ENCODE measurements around the gene FBXO8. TPM values are rescaled to one million over a fixed set of nuclear protein-coding genes. Genes with fewer than 3 reads are reported as not detected.

Gene FBXO8
- total RNA-seq, 4 donors from 2014 or later, result 9.7 to 17.9 (median 15.8) TPM

DNA sequence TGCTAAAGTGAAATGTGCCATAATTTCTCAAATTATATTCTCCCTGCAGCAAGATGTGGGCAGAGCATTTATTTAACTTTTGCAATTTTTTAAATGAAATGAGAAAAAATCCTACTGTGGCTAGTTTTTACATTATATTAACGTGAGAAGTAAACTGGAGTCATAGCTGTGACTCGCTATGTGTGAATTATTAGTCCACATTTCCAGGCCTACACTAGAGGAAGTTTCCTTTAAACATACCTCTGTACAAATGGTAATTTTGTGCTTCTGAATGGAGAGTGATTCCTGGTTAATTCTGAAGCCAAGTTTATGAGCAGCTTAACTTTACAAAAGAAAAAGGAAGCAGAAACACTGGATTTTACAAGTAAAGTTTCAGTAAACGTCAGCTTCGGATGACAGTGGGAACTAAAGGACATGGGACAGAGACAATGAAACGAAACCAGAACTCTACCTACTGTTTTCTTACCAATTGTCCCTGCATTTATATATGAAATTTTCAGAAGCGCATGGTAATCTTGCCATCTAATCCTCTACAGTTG lies 72.4 kb downstream of the FBXO8 start:
- Histone ChIP-seq H3K4me3 (no peak overlapping the region), H3K9me3 (no peaks in the 10 kb centered on the region), H3K36me3 (no peaks in the 10 kb centered on the region), H3K27ac (no peak overlapping the region), H3K4me1 (peaks cover 13 to 14% of the 10 kb centered on the region in 2 donors), H3K27me3 (peaks cover 49 to 56% (median 53%) of the 10 kb centered on the region in 3 donors)
- intact Hi-C loops (cut with DNase I; ENCODE audit: low total_unique reads) (no loop called here), in situ Hi-C loops (cut with MboI; ENCODE audit: low sequenced_read_pairs in 4 of 4) (no loop called here)
- ATAC-seq, result no peak
- TF ChIP-seq POLR2A (IDR thresholded peaks at IDR 0.05), result no peak
- TF ChIP-seq, protein P1, sequence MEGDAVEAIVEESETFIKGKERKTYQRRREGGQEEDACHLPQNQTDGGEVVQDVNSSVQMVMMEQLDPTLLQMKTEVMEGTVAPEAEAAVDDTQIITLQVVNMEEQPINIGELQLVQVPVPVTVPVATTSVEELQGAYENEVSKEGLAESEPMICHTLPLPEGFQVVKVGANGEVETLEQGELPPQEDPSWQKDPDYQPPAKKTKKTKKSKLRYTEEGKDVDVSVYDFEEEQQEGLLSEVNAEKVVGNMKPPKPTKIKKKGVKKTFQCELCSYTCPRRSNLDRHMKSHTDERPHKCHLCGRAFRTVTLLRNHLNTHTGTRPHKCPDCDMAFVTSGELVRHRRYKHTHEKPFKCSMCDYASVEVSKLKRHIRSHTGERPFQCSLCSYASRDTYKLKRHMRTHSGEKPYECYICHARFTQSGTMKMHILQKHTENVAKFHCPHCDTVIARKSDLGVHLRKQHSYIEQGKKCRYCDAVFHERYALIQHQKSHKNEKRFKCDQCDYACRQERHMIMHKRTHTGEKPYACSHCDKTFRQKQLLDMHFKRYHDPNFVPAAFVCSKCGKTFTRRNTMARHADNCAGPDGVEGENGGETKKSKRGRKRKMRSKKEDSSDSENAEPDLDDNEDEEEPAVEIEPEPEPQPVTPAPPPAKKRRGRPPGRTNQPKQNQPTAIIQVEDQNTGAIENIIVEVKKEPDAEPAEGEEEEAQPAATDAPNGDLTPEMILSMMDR (IDR thresholded peaks at IDR 0.05 in 4 of 5, conservative IDR thresholded peaks at IDR 0.05 in 1 of 5), result no peak
- no peak for DNase-seq

DNA sequence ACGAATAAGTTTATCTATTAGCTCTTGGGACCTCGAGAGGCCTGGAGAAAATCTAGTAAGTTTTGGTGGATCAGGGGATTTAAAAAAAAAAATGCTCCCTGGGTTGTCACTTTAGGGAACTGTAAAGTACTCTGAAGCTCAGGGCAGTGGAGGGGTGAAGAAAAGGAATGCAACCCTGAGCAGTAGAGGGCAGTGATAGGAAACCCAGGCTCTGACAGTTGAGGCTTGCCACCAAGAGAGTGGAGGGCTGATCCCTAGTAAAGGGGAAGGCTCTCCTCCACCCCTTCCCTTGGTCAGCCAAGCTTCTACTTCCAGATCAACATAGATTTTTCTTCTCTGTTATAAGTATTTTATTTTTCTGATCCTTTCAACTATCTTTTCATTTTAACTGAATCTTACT lies 73.1 kb downstream of the FBXO8 start:
- peaks cover 13 to 14% of the 10 kb centered on the region in 2 donors for H3K4me1 ChIP-seq
- no peak overlapping the region for H3K4me3 ChIP-seq
- in situ Hi-C loops (cut with MboI; ENCODE audit: low sequenced_read_pairs in 4 of 4), result no loop called here
- no peaks in the 10 kb centered on the region for H3K9me3 ChIP-seq
- peaks cover 43 to 49% (median 46%) of the 10 kb centered on the region in 3 donors for H3K27me3 ChIP-seq
- H3K27ac ChIP-seq, result no peak overlapping the region
- ATAC-seq (no peak), DNase-seq (no peak)
- TF ChIP-seq POLR2A (IDR thresholded peaks at IDR 0.05), result no peak
- TF ChIP-seq, protein P1 (IDR thresholded peaks at IDR 0.05 in 4 of 5, conservative IDR thresholded peaks at IDR 0.05 in 1 of 5), result no peak
- intact Hi-C loops (cut with DNase I; ENCODE audit: low total_unique reads), result no loop called here
- H3K36me3 ChIP-seq, result no peaks in the 10 kb centered on the region

DNA sequence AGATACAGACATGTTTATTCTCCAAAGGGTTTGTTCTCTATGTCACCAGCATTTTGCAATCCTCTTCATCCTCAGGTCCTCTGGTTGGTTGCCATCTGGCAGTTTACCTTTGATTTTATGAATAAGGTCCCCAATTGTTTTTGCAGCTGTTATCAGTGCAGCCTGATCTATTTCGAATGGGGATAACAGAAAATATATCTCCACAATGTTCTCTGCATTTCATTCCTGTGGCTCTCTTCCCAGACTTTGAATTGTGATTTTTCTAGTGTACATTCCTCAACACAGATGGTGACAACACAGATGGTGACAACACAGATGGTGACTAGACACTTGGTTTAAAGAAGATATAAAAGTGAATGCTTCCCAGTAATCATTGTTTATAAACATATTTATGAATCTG lies 74.1 kb downstream of the FBXO8 start:
- H3K4me1 ChIP-seq, result peaks cover 6% of the 10 kb centered on the region in 2 donors
- TF ChIP-seq POLR2A (IDR thresholded peaks at IDR 0.05), result no peak
- TF ChIP-seq, protein P1 (IDR thresholded peaks at IDR 0.05 in 4 of 5, conservative IDR thresholded peaks at IDR 0.05 in 1 of 5), result no peak
- no peak for DNase-seq
- no peak overlapping the region for H3K27ac ChIP-seq
- no peaks in the 10 kb centered on the region for H3K9me3 ChIP-seq
- intact Hi-C loops (cut with DNase I; ENCODE audit: low total_unique reads), result no loop called here
- H3K27me3 ChIP-seq, result peaks cover 32 to 39% (median 36%) of the 10 kb centered on the region in 3 donors
- ATAC-seq, result no peak
- no peak overlapping the region for H3K4me3 ChIP-seq
- H3K36me3 ChIP-seq, result no peaks in the 10 kb centered on the region
- in situ Hi-C loops (cut with MboI; ENCODE audit: low sequenced_read_pairs in 4 of 4), result no loop called here

DNA sequence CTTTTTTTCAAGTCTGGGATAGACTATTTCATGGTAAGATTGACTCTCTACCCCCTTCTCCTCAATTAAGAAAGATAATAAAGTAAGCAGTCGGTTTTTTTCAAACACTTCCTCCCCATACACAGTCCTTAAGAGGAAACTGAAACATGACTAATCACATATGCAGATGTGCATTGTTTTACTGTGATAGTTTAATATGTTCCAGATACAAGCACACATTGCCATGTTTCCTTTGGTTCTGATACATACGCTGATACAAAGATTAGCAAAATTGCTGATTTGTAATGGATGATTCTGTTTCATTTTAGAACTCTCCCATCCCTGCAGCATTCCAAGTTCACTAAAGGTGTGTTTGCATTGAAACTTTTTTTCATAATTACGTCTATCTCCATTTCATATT lies 76.1 kb downstream of the FBXO8 start:
- no peak overlapping the region for H3K4me3 ChIP-seq
- intact Hi-C loops (cut with DNase I; ENCODE audit: low total_unique reads), result no loop called here
- no peaks in the 10 kb centered on the region for H3K36me3 ChIP-seq
- in situ Hi-C loops (cut with MboI; ENCODE audit: low sequenced_read_pairs in 4 of 4), result no loop called here
- no peak overlapping the region for H3K27ac ChIP-seq
- no peaks in the 10 kb centered on the region for H3K9me3 ChIP-seq
- no peaks in the 10 kb centered on the region for H3K4me1 ChIP-seq
- peaks cover 13 to 19% (median 18%) of the 10 kb centered on the region in 3 donors for H3K27me3 ChIP-seq
- no peak for DNase-seq
- TF ChIP-seq, protein P1 (IDR thresholded peaks at IDR 0.05 in 4 of 5, conservative IDR thresholded peaks at IDR 0.05 in 1 of 5), result no peak
- no peak for TF ChIP-seq POLR2A (IDR thresholded peaks at IDR 0.05)
- no peak for ATAC-seq

All from gastrocnemius medialis (tissue), 4 donors.